ENCODE measurements around the gene SFRP2. TPM values are rescaled to one million over a fixed set of nuclear protein-coding genes. Genes with fewer than 3 reads are reported as not detected.

Gene SFRP2
- total RNA-seq, 2 donors from 2014 or later: 70.4 to 90.3 TPM

DNA sequence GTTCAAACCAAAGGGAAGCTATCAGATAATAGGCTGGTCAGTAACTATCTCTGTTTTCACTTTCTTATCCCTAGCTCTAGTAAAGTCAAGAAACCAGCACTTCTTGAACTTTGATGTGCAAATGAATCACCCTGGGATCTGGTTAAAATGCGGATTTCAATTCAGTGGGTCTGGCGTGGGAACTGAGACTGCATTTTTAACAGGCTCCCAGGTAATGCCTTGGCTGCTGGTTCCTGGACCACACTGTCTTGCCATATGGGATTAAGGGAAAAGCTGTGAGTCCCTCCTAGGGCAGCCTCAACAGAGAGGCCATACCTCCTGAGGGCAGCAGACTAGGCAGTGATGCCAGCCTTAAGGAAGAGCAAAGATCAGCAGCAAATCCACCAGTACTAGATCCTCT, 30.7 kb downstream of the SFRP2 start:
- Histone ChIP-seq H3K4me3 (no peak overlapping the region), H3K27me3 (replicated peaks; ENCODE audit: insufficient read depth) (no peaks in the 10 kb centered on the region), H3K27ac (no peak overlapping the region), H3K4me1 (ENCODE audit: control insufficient read depth in 1 of 2, low read depth in 2 of 2) (peaks cover 3 to 7% of the 10 kb centered on the region in 2 donors), H3K9me3 (no peaks in the 10 kb centered on the region), H3K36me3 (no peaks in the 10 kb centered on the region)
- no peak for ATAC-seq (ENCODE audit: insufficient number of reproducible peaks, low FRiP score, low read depth)
- TF ChIP-seq, protein P1, sequence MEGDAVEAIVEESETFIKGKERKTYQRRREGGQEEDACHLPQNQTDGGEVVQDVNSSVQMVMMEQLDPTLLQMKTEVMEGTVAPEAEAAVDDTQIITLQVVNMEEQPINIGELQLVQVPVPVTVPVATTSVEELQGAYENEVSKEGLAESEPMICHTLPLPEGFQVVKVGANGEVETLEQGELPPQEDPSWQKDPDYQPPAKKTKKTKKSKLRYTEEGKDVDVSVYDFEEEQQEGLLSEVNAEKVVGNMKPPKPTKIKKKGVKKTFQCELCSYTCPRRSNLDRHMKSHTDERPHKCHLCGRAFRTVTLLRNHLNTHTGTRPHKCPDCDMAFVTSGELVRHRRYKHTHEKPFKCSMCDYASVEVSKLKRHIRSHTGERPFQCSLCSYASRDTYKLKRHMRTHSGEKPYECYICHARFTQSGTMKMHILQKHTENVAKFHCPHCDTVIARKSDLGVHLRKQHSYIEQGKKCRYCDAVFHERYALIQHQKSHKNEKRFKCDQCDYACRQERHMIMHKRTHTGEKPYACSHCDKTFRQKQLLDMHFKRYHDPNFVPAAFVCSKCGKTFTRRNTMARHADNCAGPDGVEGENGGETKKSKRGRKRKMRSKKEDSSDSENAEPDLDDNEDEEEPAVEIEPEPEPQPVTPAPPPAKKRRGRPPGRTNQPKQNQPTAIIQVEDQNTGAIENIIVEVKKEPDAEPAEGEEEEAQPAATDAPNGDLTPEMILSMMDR (IDR thresholded peaks at IDR 0.05): no peak
- no peak for DNase-seq (ENCODE audit: low spot score)

DNA sequence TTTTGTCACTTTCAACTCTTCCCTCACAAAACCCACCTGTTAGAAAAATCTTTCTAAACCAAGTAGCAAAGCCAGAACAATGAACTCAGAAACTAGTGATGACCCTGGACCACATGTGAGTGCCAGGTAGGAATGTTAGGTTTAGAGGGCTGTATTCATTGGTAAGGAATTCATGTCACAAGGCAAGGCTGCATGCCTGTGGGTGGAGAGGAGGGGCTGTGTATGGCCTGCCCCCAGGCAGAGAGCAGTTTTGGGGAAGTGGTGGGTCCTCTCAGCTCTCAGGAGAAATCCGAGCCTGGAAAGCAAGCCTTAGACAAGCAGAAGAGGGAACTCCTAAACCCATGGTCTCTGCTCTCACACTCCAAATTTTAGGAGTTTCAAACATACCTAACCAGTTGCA, 31.5 kb downstream of the SFRP2 start:
- TF ChIP-seq, protein P1 (IDR thresholded peaks at IDR 0.05): no peak

DNA sequence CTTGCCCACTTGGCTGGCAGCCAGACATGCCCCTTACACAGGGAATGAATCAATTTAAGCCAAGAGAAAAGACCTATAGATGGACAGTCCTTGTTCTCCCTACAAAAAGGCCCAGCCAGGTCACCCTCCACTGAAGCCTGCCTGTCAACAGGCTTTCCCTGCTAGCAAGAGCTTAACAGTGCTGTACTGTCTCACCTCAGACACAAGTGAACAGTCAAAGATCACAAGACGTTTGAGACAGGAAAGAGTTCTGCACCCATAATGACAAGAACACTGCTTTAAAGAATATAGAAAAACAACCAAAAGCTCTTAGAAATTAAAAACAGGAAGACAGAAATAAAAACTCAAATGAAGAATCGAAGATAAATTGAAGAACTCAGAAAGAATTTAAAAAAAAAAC, 33.7 kb downstream of the SFRP2 start:
- no peaks in the 10 kb centered on the region for H3K9me3 ChIP-seq
- TF ChIP-seq, protein P1 (IDR thresholded peaks at IDR 0.05): no peak
- ATAC-seq (ENCODE audit: insufficient number of reproducible peaks, low FRiP score, low read depth): no peak
- H3K36me3 ChIP-seq: no peaks in the 10 kb centered on the region
- DNase-seq (ENCODE audit: low spot score): no peak
- no peak overlapping the region for H3K27ac ChIP-seq
- no peaks in the 10 kb centered on the region for H3K27me3 ChIP-seq (replicated peaks; ENCODE audit: insufficient read depth)
- peaks cover 3 to 7% of the 10 kb centered on the region in 2 donors for H3K4me1 ChIP-seq (ENCODE audit: control insufficient read depth in 1 of 2, low read depth in 2 of 2)
- H3K4me3 ChIP-seq: no peak overlapping the region

More for the DNA sequence above, 31.5 kb downstream of the SFRP2 start:
- Histone ChIP-seq H3K27ac (no peak overlapping the region), H3K27me3 (replicated peaks; ENCODE audit: insufficient read depth) (no peaks in the 10 kb centered on the region), H3K4me1 (ENCODE audit: control insufficient read depth in 1 of 2, low read depth in 2 of 2) (peaks cover 3 to 7% of the 10 kb centered on the region in 2 donors), H3K9me3 (no peaks in the 10 kb centered on the region), H3K36me3 (no peaks in the 10 kb centered on the region), H3K4me3 (no peak overlapping the region)
- ATAC-seq (ENCODE audit: insufficient number of reproducible peaks, low FRiP score, low read depth): no peak
- no peak for DNase-seq (ENCODE audit: low spot score)

DNA sequence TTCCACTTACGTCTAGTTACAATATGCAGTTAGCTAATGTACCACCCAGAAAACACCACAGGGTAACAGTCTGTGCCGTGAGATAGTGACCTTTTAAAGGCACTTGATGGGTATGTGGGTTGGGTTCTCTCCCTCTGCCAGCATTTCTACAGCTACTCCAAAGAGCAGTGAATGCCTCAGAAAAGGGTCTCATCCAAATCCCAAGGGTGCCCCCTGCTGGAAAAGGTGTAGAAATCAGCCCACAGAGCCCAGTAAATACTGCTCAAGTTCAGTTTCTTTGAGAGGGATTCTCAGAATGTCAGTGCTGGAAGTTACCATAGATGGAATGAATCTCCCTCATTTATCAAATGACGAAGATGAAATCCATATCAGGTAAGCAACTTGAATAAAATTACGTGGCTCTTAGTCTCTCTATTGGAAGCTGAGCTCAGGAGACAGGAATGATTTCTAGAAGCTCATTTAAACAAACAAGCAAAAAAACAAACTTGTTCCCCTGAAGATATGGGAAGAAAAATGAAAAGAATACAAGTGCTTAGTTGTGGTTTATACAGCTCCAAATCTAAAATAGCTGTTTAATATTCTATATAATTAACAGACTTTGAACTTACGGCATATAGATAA, 38.6 kb downstream of the SFRP2 start:
- ATAC-seq (ENCODE audit: insufficient number of reproducible peaks, low FRiP score, low read depth) (peak; percentile 58), DNase-seq (ENCODE audit: low spot score) (no peak)
- TF ChIP-seq, protein P1 (IDR thresholded peaks at IDR 0.05): peak; percentile 73

DNA sequence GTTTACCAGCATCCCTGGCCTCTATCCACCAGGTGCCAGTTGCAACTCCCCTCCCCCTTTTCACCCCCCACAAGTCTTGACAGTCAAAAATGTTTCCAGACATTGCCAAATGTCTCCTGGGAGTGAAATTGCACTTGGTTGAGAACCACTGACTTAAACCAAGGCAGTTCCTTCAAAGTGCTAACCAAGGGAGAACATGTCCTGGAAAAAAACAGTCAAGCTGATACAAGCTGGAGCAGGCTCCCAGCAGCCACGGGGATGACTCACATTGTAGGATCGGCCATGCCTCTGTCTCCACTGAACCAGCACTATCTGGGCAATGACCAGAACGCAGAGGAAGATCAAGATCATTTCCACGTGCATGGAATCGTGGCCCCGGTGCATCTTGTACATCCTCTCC, 40.5 kb downstream of the SFRP2 start:
- Histone ChIP-seq H3K4me3 (no peak overlapping the region), H3K36me3 (no peaks in the 10 kb centered on the region), H3K4me1 (ENCODE audit: control insufficient read depth in 1 of 2, low read depth in 2 of 2) (peaks cover 12% of the 10 kb centered on the region in 2 donors), H3K9me3 (no peaks in the 10 kb centered on the region), H3K27me3 (replicated peaks; ENCODE audit: insufficient read depth) (no peaks in the 10 kb centered on the region), H3K27ac (peak overlapping the region in 1 of 2 donors; percentile 49)
- ATAC-seq (ENCODE audit: insufficient number of reproducible peaks, low FRiP score, low read depth) (peak; percentile 38), DNase-seq (ENCODE audit: low spot score) (peak; percentile 23)
- TF ChIP-seq, protein P1 (IDR thresholded peaks at IDR 0.05): no peak

More for the DNA sequence above, 38.6 kb downstream of the SFRP2 start:
- Histone ChIP-seq H3K36me3 (no peaks in the 10 kb centered on the region), H3K4me3 (no peak overlapping the region), H3K4me1 (ENCODE audit: control insufficient read depth in 1 of 2, low read depth in 2 of 2) (peaks cover 12% of the 10 kb centered on the region in 2 donors), H3K27me3 (replicated peaks; ENCODE audit: insufficient read depth) (no peaks in the 10 kb centered on the region), H3K27ac (no peak overlapping the region), H3K9me3 (no peaks in the 10 kb centered on the region)
